Fibroblast of pulmonary artery (primary cell): ENCODE results near the gene TTLL7.

Experiments
- DNase-seq: peaks from one replicate; pipeline ENCODE4 v3.0.0-alpha.2; 2010; ENCODE audit warnings: low read depth
- H3K4me3 ChIP-seq: replicated peaks from 2 replicates; pipeline ENCODE4 v1.5.1; 2011; ENCODE audit warnings: low read depth, mild to moderate bottlenecking, control low read depth, low read length, moderate library complexity
- TF ChIP-seq, protein P1 (sequence below): IDR thresholded peaks from 2 replicates; pipeline ENCODE4 v1.5.1; 2011; ENCODE audit warnings: mild to moderate bottlenecking, control low read depth, low read length, inconsistent platforms; ENCODE audit errors: missing control alignments

TTLL7 gene

DNA sequence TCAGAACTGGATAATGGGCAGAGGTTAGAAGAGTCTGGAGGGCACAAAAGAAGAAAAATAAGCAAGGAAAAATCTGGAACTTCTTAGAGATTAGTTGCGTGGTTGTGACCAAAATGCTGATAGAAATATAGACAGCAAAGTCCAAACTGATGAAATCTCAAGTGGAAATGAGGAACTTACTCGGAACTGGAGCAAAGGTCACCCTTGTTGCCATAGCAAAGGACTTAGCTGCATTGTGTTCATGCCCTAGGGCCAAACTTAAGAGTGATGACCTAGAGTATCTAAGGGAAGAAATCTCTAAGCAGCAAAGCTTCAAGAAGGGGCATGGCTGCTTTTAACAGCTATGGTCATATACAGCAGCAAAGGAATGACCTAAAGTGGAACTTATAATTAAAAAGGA is 180.0 kb downstream of the TTLL7 start:
- TF ChIP-seq, protein P1, sequence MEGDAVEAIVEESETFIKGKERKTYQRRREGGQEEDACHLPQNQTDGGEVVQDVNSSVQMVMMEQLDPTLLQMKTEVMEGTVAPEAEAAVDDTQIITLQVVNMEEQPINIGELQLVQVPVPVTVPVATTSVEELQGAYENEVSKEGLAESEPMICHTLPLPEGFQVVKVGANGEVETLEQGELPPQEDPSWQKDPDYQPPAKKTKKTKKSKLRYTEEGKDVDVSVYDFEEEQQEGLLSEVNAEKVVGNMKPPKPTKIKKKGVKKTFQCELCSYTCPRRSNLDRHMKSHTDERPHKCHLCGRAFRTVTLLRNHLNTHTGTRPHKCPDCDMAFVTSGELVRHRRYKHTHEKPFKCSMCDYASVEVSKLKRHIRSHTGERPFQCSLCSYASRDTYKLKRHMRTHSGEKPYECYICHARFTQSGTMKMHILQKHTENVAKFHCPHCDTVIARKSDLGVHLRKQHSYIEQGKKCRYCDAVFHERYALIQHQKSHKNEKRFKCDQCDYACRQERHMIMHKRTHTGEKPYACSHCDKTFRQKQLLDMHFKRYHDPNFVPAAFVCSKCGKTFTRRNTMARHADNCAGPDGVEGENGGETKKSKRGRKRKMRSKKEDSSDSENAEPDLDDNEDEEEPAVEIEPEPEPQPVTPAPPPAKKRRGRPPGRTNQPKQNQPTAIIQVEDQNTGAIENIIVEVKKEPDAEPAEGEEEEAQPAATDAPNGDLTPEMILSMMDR = no peak
- DNase-seq = peak; percentile 30
- H3K4me3 ChIP-seq = no peak overlapping the region

DNA sequence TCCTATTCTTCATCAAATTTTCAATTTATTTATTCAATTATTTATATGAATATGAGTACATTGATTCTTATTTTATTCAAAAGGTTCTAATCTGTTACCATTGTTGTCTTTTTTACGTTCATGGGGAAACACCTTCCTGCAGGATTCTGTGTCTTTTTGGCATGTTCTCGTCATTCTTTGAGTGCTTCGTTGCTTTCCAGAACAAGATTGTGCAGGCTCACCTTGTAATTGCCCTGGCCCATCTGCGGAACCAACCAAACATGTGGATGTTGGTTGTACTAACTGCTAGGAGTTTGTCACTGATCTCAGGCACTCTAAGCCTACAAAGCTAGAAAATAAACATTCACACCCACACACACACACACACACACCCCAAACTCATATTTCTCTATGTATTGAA is 182.1 kb downstream of the TTLL7 start:
- TF ChIP-seq, protein P1 = no peak
- no peak for DNase-seq
- no peak overlapping the region for H3K4me3 ChIP-seq

DNA sequence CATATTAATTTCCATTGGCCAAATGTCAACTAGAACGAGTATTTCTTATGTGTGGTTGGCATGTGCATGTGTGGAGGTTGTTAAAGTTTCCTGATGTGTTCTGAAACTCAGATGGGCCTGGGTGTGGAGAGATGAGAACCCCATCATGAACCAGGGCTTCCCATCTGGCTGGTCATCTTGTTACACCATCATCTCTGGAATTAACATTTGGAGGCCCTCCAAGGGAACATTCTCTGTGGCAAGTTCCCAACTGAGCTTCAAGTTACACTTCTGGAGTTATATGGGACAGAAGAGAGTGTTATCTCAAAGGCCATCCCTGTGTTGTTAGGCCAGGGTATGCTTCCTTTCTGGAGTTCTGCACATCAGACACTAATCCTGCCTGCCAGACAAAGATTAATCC is 183.6 kb downstream of the TTLL7 start:
- TF ChIP-seq, protein P1 = no peak
- peak; percentile 48 for DNase-seq
- H3K4me3 ChIP-seq = no peak overlapping the region
